ENCODE measurements around the gene SARDH. TPM values are rescaled to one million over a fixed set of nuclear protein-coding genes. Genes with fewer than 3 reads are reported as not detected.

The SARDH gene
- total and polyA plus RNA-seq, 2 of the 13 experiments (the other 11 are each of a cell fraction or from before 2014, with no cell fraction given): 11.6 to 34.9 TPM

GRCh38 chr9:133713150-133713959 is 24.8 kb downstream of the SARDH start:
- WGBS (ENCODE audit: low lambda C conversion rate): 57% methylated on average over 13 of the region's 25 CpGs
- FAIRE-seq (peak; percentile 67), DNase-seq (ENCODE audit: low spot score) (peak; percentile 58), ATAC-seq (peak; percentile 18)
- in situ Hi-C loops (cut with HindIII; ENCODE audit: extremely low pct_ligation_motif_present, low pct_unique_long_range_greater_than_20kb) (no loop called here), intact Hi-C loops (cut with micrococcal nuclease; ENCODE audit: unreplicated experiment) (no loop called here)
- Histone ChIP-seq H3K4me2 (ENCODE audit: low read depth, low read length) (peak overlapping the region; percentile 88), H3K4me3 (replicated peaks in 1 of 3; ENCODE audit: insufficient read depth in 1 of 3, low read depth in 2 of 3, low read length in 3 of 3) (peak overlapping the region in 1 of 3 experiments; percentile 72; a peak in 2 of 6 replicates), H3K27me3 (ENCODE audit: control insufficient read depth in 1 of 2, insufficient read depth in 2 of 2, low read length in 2 of 2) (no peaks in the 10 kb centered on the region), H3K27ac (ENCODE audit: extremely low read length, insufficient read depth, low read length) (peak overlapping the region; percentile 90), H4K20me1 (ENCODE audit: insufficient read depth, low read length) (no peaks in the 10 kb centered on the region), H3K4me1 (ENCODE audit: insufficient read depth, low read length) (peaks cover 63% of the 10 kb centered on the region), H3K79me2 (ENCODE audit: insufficient read depth, low read length) (no peaks in the 10 kb centered on the region), H3K36me3 (replicated peaks in 1 of 2; ENCODE audit: control insufficient read depth in 1 of 2, insufficient read depth in 2 of 2, low read length in 2 of 2) (0 out of 5 replicates have a peak, but pooled peaks cover 0 to 1% of the 10 kb centered on the region in 2 experiments), H3K9me3 (ENCODE audit: low read length) (no peaks in the 10 kb centered on the region), H3K9ac (ENCODE audit: insufficient read depth, low read depth, low read length) (peak overlapping the region; percentile 47), H2AFZ (ENCODE audit: low read length) (no peak overlapping the region)
- ChIA-PET POLR2A (interaction anchor here (2.0 to 6.2 kb wide), 3 partner anchors 25 to 253 kb away, joined by 10 to 156 read pairs (median 10); partner anchors contain the start of genes CACFD1 and SARDH), CTCF (ENCODE audit: low intra/inter-chr PET ratio, low total read pairs) (interaction anchor here (0.6 kb wide), 1 partner anchor 12 kb away, joined by 3 read pairs; no protein-coding TSS in a partner anchor)
- no TSS peak for BruUV-seq (replicated peaks)
- TF ChIP-seq HDAC2 (CRISPR knock-in tag; IDR thresholded peaks at IDR 0.05) (peak; percentile 80), CEBPG (CRISPR knock-in tag; IDR thresholded peaks at IDR 0.05) (0 out of 2 replicates have a peak, but pooled peaks have one; percentile 18), JUND (CRISPR knock-in tag; IDR thresholded peaks at IDR 0.05) (peak; percentile 63; the same call in 1 of the 2 replicates), JUN (CRISPR knock-in tag; IDR thresholded peaks at IDR 0.05) (peak; percentile 21; the same call in 1 of the 2 replicates), ZSCAN29 (CRISPR knock-in tag; conservative IDR thresholded peaks at IDR 0.05) (0 out of 2 replicates have a peak, but pooled peaks have one; percentile 36), KIAA2018 (CRISPR knock-in tag; IDR thresholded peaks at IDR 0.05; ENCODE audit: borderline replicate concordance) (no peak), ZNF644 (CRISPR knock-in tag; IDR thresholded peaks at IDR 0.05; ENCODE audit: low read depth) (no peak), GFI1 (CRISPR knock-in tag; IDR thresholded peaks at IDR 0.05; ENCODE audit: borderline replicate concordance) (peak; percentile 41; the same call in 1 of the 2 replicates), ZHX1 (CRISPR knock-in tag; IDR thresholded peaks at IDR 0.05; ENCODE audit: low read depth) (peak; percentile 40; the same call in 1 of the 2 replicates), RBM39 (IDR thresholded peaks at IDR 0.05; ENCODE audit: low read depth, low read length, poor library complexity, severe bottlenecking) (peak; percentile 41), ZSCAN25 (CRISPR knock-in tag; IDR thresholded peaks at IDR 0.05) (peak; percentile 81), RXRB (CRISPR knock-in tag; IDR thresholded peaks at IDR 0.05; ENCODE audit: borderline replicate concordance) (peak; percentile 33; the same call in 1 of the 2 replicates)
